ENCODE measurements around the gene AKAP8. TPM values are rescaled to one million over a fixed set of nuclear protein-coding genes. Genes with fewer than 3 reads are reported as not detected.
"Not testable (repeated sequence)": the region's sequence is repeated elsewhere in the genome, so short reads cannot be mapped to it uniquely, and the experiment has no call there.

The AKAP8 gene
- total RNA-seq, 1 donor from 2014 or later, result 24.7 TPM

- no peak for ATAC-seq
- no peak for DNase-seq (ENCODE audit: low spot score)
These were observed 42.4 kb downstream of the AKAP8 start for GRCh38 chr19:15337202-15337601.

- ATAC-seq; DNase-seq (ENCODE audit: low spot score): not testable (repeated sequence)
These were observed 43.6 kb downstream of the AKAP8 start for GRCh38 chr19:15335992-15336391.

- ATAC-seq (peak; percentile 80), DNase-seq (ENCODE audit: low spot score) (peak; percentile 75)
These were observed 47.1 kb downstream of the AKAP8 start, which contains the start of gene BRD4 for GRCh38 chr19:15332311-15332996. Gene BRD4 (minus strand): TSS chr19:15332539. CDS start chr19:15273099, 59,440 bp downstream.

- peak; percentile 79 for DNase-seq (ENCODE audit: low spot score)
- ATAC-seq, result peak; percentile 60
These were observed 47.9 kb downstream of the AKAP8 start for GRCh38 chr19:15331419-15332310.

- DNase-seq (ENCODE audit: low spot score) (no peak), ATAC-seq (peak; percentile 31)
These were observed 48.7 kb downstream of the AKAP8 start for GRCh38 chr19:15330801-15331418.

- ATAC-seq, result no peak
These were observed 51.3 kb downstream of the AKAP8 start for GRCh38 chr19:15328312-15328711.

GRCh38 chr19:15324791-15325519 is 54.6 kb downstream of the AKAP8 start:
- ATAC-seq, result peak; percentile 65

More at GRCh38 chr19:15328312-15328711, 51.3 kb downstream of the AKAP8 start:
- no peak for DNase-seq (ENCODE audit: low spot score)

GRCh38 chr19:15323496-15324235 is 55.9 kb downstream of the AKAP8 start:
- peak; percentile 56 for ATAC-seq
- peak; percentile 52 for DNase-seq (ENCODE audit: low spot score)

More at GRCh38 chr19:15324791-15325519, 54.6 kb downstream of the AKAP8 start:
- DNase-seq (ENCODE audit: low spot score), result peak; percentile 67

- DNase-seq (ENCODE audit: low spot score), result no peak
- ATAC-seq, result no peak
These were observed 57.8 kb downstream of the AKAP8 start for GRCh38 chr19:15321739-15322138.

- ATAC-seq, result no peak
- DNase-seq (ENCODE audit: low spot score), result no peak
These were observed 59.5 kb downstream of the AKAP8 start for GRCh38 chr19:15320116-15320515.

- ATAC-seq (peak; percentile 15), DNase-seq (ENCODE audit: low spot score) (no peak)
These were observed 61.3 kb downstream of the AKAP8 start for GRCh38 chr19:15318241-15318691.

GRCh38 chr19:15317392-15318071 is 62.1 kb downstream of the AKAP8 start:
- no peak for DNase-seq (ENCODE audit: low spot score)
- no peak for ATAC-seq

GRCh38 chr19:15316498-15316897 is 63.1 kb downstream of the AKAP8 start:
- ATAC-seq, result no peak
- no peak for DNase-seq (ENCODE audit: low spot score)

- DNase-seq (ENCODE audit: low spot score) (no peak), ATAC-seq (no peak)
These were observed 64.5 kb downstream of the AKAP8 start for GRCh38 chr19:15315101-15315500.

- ATAC-seq (peak; percentile 64), DNase-seq (ENCODE audit: low spot score) (no peak)
These were observed 65.8 kb downstream of the AKAP8 start for GRCh38 chr19:15313649-15314279.

- ATAC-seq, result peak; percentile 63
These were observed 72.4 kb downstream of the AKAP8 start for GRCh38 chr19:15307169-15307568.

GRCh38 chr19:15305582-15306334 is 73.8 kb downstream of the AKAP8 start:
- no peak for ATAC-seq
- no peak for DNase-seq (ENCODE audit: low spot score)

More at GRCh38 chr19:15307169-15307568, 72.4 kb downstream of the AKAP8 start:
- DNase-seq (ENCODE audit: low spot score), result no peak

- DNase-seq (ENCODE audit: low spot score) (no peak), ATAC-seq (no peak)
These were observed 75.4 kb downstream of the AKAP8 start for GRCh38 chr19:15304140-15304705.

All from left lobe of liver (tissue), 2 donors.